WERI-Rb-1 (cell line): ENCODE data around the gene ELP4.

Experiments used
- DNase-seq: peaks from one replicate; pipeline ENCODE4 v3.0.0-alpha.2; 2020
- H3K27ac ChIP-seq: fragments of 250-450 bp; sonication (Bioruptor Pico); 2 replicates; pipeline ENCODE4 v1.5.1; 2020; ENCODE audit warnings: mild to moderate bottlenecking, moderate library complexity
- H3K27me3 ChIP-seq: fragments of 250-450 bp; sonication (Bioruptor Pico); 2 replicates; pipeline ENCODE4 v1.5.1; 2021; ENCODE audit warnings: mild to moderate bottlenecking, low read depth, moderate library complexity; ENCODE audit not compliant: insufficient read depth, severe bottlenecking
- H3K36me3 ChIP-seq: fragments of 250-450 bp; sonication (Bioruptor Pico); 2 replicates; pipeline ENCODE4 v1.5.1; 2020; ENCODE audit warnings: mild to moderate bottlenecking, moderate library complexity
- H3K4me3 ChIP-seq: 2 replicates; pipeline ENCODE4 v1.5.1; 2011; ENCODE audit warnings: low read depth, mild to moderate bottlenecking, control low read depth, low read length
- H3K9me3 ChIP-seq: fragments of 250-450 bp; sonication (Bioruptor Pico); 2 replicates; pipeline ENCODE4 v1.5.1; 2021; ENCODE audit warnings: mild to moderate bottlenecking, moderate library complexity; ENCODE audit not compliant: severe bottlenecking
- TF ChIP-seq, protein P1 (sequence below): IDR thresholded peaks from 2 replicates; pipeline ENCODE4 v1.5.1; 2011; ENCODE audit warnings: low read depth, mild to moderate bottlenecking, control low read depth, inconsistent platforms, low read length

The ELP4 gene

DNA sequence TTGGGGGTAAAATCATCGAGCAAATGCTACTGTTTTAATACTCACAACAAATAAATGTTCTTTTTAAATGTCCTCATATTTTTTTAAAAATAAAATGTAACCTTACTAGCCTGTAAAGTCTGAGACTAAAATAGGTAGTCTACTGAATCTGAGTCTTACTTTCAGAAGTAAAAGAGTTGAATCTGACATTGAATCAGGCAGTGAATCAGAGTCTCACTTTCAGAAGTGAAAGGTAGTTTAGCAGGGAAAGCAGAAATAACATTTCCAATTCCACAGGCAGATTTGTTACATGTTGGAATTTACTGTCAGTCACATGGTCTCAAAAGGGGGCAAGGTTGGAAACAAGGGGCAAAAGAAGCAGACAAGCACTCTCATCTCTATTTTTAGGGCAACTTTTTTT is 143.0 kb downstream of the ELP4 start:
- Histone ChIP-seq H3K27ac (no peak overlapping the region), H3K27me3 (no peaks in the 10 kb centered on the region), H3K4me3 (no peak overlapping the region), H3K36me3 (no peaks in the 10 kb centered on the region), H3K9me3 (no peaks in the 10 kb centered on the region)
- no peak for DNase-seq
- TF ChIP-seq, protein P1, sequence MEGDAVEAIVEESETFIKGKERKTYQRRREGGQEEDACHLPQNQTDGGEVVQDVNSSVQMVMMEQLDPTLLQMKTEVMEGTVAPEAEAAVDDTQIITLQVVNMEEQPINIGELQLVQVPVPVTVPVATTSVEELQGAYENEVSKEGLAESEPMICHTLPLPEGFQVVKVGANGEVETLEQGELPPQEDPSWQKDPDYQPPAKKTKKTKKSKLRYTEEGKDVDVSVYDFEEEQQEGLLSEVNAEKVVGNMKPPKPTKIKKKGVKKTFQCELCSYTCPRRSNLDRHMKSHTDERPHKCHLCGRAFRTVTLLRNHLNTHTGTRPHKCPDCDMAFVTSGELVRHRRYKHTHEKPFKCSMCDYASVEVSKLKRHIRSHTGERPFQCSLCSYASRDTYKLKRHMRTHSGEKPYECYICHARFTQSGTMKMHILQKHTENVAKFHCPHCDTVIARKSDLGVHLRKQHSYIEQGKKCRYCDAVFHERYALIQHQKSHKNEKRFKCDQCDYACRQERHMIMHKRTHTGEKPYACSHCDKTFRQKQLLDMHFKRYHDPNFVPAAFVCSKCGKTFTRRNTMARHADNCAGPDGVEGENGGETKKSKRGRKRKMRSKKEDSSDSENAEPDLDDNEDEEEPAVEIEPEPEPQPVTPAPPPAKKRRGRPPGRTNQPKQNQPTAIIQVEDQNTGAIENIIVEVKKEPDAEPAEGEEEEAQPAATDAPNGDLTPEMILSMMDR: no peak

DNA sequence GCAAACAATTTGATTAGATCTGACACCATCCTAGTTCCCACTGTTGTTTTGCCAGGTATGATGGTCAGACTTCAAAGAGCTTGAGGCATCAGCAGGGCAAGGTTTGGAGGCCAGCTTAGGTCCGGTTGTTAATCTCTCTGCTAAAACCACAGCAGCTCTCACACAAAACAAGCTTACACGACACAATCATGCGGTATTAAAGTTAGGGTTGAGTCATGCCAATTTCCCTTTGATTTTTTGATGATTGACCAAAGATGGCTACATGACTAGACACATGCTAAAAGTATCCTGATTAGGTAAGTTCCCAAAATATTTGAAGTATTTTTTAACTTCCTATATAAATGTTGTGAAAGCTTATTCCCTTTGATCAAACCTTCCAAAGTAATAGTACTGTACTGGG is 145.9 kb downstream of the ELP4 start:
- peak; percentile 8 for DNase-seq
- Histone ChIP-seq H3K27me3 (no peaks in the 10 kb centered on the region), H3K9me3 (no peaks in the 10 kb centered on the region), H3K36me3 (no peaks in the 10 kb centered on the region), H3K4me3 (no peak overlapping the region), H3K27ac (no peak overlapping the region)
- TF ChIP-seq, protein P1: no peak

DNA sequence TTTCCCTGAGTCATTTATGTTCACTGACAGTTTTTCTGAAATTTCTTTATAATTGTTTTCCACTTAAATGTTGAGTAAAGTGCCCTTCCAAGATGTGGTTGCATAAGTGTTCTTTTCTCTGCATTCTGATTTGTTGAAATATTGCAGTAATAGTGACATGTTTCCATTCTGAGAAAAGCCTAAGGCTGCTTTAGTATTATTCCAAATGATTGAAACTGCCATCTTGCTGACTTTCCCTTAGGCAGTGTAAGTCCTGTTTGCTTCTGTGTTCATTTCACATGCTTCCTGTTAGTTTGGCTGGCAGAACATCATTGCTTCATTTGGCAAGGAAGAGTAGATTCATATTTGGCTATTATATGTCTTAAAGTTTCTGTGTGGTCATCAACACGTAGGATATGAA is 146.5 kb downstream of the ELP4 start:
- Histone ChIP-seq H3K36me3 (no peaks in the 10 kb centered on the region), H3K27me3 (no peaks in the 10 kb centered on the region), H3K9me3 (no peaks in the 10 kb centered on the region), H3K27ac (no peak overlapping the region), H3K4me3 (no peak overlapping the region)
- no peak for DNase-seq
- TF ChIP-seq, protein P1: no peak

DNA sequence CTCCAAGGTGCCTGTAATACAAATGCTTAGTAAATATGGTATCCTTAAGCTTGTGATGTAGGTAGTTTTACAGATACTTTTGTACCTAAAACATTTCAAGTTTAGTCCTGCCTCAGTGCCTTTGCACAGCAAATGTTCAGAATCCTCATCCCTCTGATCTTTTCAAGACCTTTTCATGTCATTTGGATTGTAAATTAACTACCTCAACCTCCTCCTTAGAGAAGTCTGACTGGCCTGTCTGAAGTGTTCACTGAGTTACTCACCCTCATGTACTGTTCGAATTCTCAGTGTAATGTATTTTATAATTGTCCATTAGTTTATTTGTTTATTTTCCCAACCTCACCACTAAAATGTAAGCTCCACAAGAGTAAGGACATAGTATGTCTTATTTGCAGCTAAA is 147.5 kb downstream of the ELP4 start:
- Histone ChIP-seq H3K36me3 (no peaks in the 10 kb centered on the region), H3K27ac (no peak overlapping the region), H3K4me3 (no peak overlapping the region), H3K9me3 (no peaks in the 10 kb centered on the region), H3K27me3 (no peaks in the 10 kb centered on the region)
- TF ChIP-seq, protein P1: no peak
- no peak for DNase-seq

DNA sequence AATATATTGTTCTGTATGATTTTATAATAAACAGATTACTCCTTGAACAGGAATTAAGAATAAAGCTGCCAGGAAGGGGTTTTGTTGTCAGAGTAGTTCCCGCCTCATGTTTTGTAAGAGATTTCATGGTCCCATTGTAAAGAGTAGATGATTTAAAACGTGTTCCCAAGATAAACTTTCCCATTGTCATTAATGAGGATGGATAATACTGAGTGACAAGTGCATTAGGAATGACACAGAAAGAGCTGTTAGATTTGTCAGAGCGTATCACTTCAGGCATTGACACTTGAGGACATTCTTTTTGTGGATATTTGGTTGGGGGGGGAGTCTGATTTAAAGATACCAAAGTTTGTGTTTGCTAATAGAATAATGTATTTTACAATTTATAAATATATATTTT is 154.6 kb downstream of the ELP4 start:
- Histone ChIP-seq H3K4me3 (no peak overlapping the region), H3K9me3 (no peaks in the 10 kb centered on the region), H3K36me3 (no peaks in the 10 kb centered on the region), H3K27ac (no peak overlapping the region), H3K27me3 (no peaks in the 10 kb centered on the region)
- TF ChIP-seq, protein P1: no peak
- DNase-seq: no peak

DNA sequence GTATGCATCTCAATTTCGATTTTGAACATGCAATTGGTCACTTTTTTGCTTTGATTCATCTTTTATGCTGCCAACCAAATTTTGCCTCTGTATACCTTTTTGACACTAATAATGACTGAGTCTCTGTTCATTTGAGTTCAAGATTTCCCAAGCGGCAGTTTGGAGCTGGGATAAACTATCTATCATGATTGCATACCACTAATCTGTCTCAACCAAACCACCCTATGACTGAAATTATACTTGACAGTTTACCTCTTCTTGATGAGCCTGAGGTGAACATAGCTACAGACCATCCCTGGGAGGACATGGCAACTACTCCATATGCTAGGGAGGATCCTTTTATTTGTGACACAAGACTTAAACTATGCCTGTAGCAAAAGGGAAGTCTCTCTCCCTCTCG is 155.4 kb downstream of the ELP4 start:
- Histone ChIP-seq H3K27ac (no peak overlapping the region), H3K9me3 (no peaks in the 10 kb centered on the region), H3K27me3 (no peaks in the 10 kb centered on the region), H3K4me3 (no peak overlapping the region), H3K36me3 (no peaks in the 10 kb centered on the region)
- no peak for DNase-seq
- TF ChIP-seq, protein P1: no peak
